ENCODE data around the gene IFI30.

GRCh38 chr19:18218159-18218558, 44.5 kb downstream of the IFI30 start:
- TF ChIP-seq EZH2 (IDR thresholded peaks at IDR 0.05; ENCODE audit: insufficient read depth, poor library complexity, severe bottlenecking) = no peak
- no peak for TF ChIP-seq EZH2phosphoT487 (IDR thresholded peaks at IDR 0.05; ENCODE audit: insufficient read depth, low read depth)
